CD4-positive, alpha-beta T cell (primary cell): ENCODE data around the gene YIF1A. TPM values are rescaled to one million over a fixed set of nuclear protein-coding genes. Genes with fewer than 3 reads are reported as not detected.
A peak's percentile ranks its signal among the peaks of the same experiment; 100 is the strongest.

Experiments
- ATAC-seq: fragments of 200-7000 bp; cut with Tn5 transposase; one replicate; pipeline ENCODE4 v1.10.0; 2022; ENCODE audit warnings: mild to moderate bottlenecking; ENCODE audit not compliant: poor library complexity
- CTCF ChIA-PET: fragments of 350-600 bp; sonication (Branson Sonifier 250); formaldehyde crosslinking; loops from one replicate; lab custom pipeline; 2021; ENCODE audit warnings: antibody characterized with exemption, inconsistent platforms; lab: Charles Lee
- POLR2A ChIA-PET: fragments of 350-600 bp; sonication (Branson Sonifier 250); formaldehyde crosslinking; loops from one replicate; lab custom pipeline; 2021; ENCODE audit warnings: antibody characterized with exemption, inconsistent platforms; lab: Charles Lee
- DNase-seq, 14 experiments: peaks; one replicate each; pipeline ENCODE4 v3.0.0-alpha.2; 2013 to 2020; ENCODE audit warnings: mixed read lengths in 2 of 14
- H3K27ac ChIP-seq, 2 donors: one replicate each; pipeline versions ENCODE4 v1.5.1 to v1.7.0; 2013; ENCODE audit warnings: low read length in 2 of 2, low read depth in 1 of 2, mild to moderate bottlenecking in 1 of 2
- H3K27me3 ChIP-seq, 2 experiments: 1 replicate in 1 of 2; 2 replicates in 1 of 2; pipeline versions ENCODE4 v1.6.1 to v1.7.0; 2013; ENCODE audit warnings: low read length in 2 of 2, control low read depth in 1 of 2, mild to moderate bottlenecking in 1 of 2, moderate library complexity in 1 of 2; ENCODE audit not compliant: insufficient read depth in 2 of 2, control insufficient read depth in 1 of 2
- H3K36me3 ChIP-seq: one replicate; pipeline ENCODE4 v1.6.1; 2013; ENCODE audit warnings: low read length, control low read depth; ENCODE audit not compliant: insufficient read depth
- H3K4me1 ChIP-seq: one replicate; pipeline ENCODE4 v1.6.1; 2013; ENCODE audit warnings: low read length, control low read depth; ENCODE audit not compliant: insufficient read depth
- H3K4me3 ChIP-seq: one replicate; pipeline ENCODE4 v1.5.1; 2013; ENCODE audit warnings: mild to moderate bottlenecking, low read length, moderate library complexity
- H3K9me3 ChIP-seq, 2 experiments: 1 replicate in 1 of 2; 2 replicates in 1 of 2; pipeline versions ENCODE4 v1.6.1 to v1.7.0; 2013; ENCODE audit warnings: low read length in 2 of 2, mild to moderate bottlenecking in 2 of 2, control low read depth in 1 of 2, moderate library complexity in 1 of 2; ENCODE audit not compliant: control insufficient read depth in 1 of 2, insufficient read depth in 1 of 2
- H3K27ac Mint-ChIP-seq: one replicate; pipeline ENCODE4 v1.8.0; 2020; ENCODE audit warnings: mixed read lengths
- H3K27me3 Mint-ChIP-seq: one replicate; pipeline ENCODE4 v1.8.0; 2021; ENCODE audit warnings: mixed read lengths
- H3K36me3 Mint-ChIP-seq: one replicate; pipeline ENCODE4 v1.8.0; 2021; ENCODE audit warnings: low read depth, mixed read lengths
- H3K4me1 Mint-ChIP-seq: one replicate; pipeline ENCODE4 v1.8.0; 2021; ENCODE audit warnings: low read depth, mixed read lengths
- H3K4me3 Mint-ChIP-seq: one replicate; pipeline ENCODE4 v1.8.0; 2020; ENCODE audit warnings: mild to moderate bottlenecking, mixed read lengths
- H3K9me3 Mint-ChIP-seq: one replicate; pipeline ENCODE4 v1.8.0; 2020; ENCODE audit warnings: mixed read lengths
- intact Hi-C, 2 experiments: fragments of 100-400 bp; cut with DNase I in 1 of 2; cut with micrococcal nuclease in 1 of 2; formaldehyde crosslinking; loops; one replicate each; pipeline versions ENCODE4 v1.15.1 to v1.9.0; 2023 to 2025; cut with DNase I, micrococcal nuclease
- total RNA-seq, 174 experiments: library from RNA in 2 of 174; stranded (reverse) in 2 of 174; gene quantifications; one replicate each; pipeline ENCODE4 v1.2.3 and lab custom pipeline; 2021 to 2026
- TF ChIP-seq, protein P1 (sequence below): fragments of 200-600 bp; IDR thresholded peaks from one replicate; pipeline ENCODE4 v1.8.0; 2022; ENCODE audit warnings: antibody characterized with exemption, mild to moderate bottlenecking

YIF1A gene
- total RNA-seq, 2 experiments from 2014 or later, result 17.4 to 21.1 TPM

- no peak for ATAC-seq
- H3K27me3 ChIP-seq, result no peaks in the 10 kb centered on the region
- Mint-ChIP-seq H3K36me3 (peaks cover 51% of the 10 kb centered on the region), H3K4me3 (peak overlapping the region; percentile 96), H3K4me1 (peaks cover 41% of the 10 kb centered on the region), H3K9me3 (no peaks in the 10 kb centered on the region), H3K27ac (peak overlapping the region; percentile 100), H3K27me3 (no peaks in the 10 kb centered on the region)
- TF ChIP-seq, protein P1, sequence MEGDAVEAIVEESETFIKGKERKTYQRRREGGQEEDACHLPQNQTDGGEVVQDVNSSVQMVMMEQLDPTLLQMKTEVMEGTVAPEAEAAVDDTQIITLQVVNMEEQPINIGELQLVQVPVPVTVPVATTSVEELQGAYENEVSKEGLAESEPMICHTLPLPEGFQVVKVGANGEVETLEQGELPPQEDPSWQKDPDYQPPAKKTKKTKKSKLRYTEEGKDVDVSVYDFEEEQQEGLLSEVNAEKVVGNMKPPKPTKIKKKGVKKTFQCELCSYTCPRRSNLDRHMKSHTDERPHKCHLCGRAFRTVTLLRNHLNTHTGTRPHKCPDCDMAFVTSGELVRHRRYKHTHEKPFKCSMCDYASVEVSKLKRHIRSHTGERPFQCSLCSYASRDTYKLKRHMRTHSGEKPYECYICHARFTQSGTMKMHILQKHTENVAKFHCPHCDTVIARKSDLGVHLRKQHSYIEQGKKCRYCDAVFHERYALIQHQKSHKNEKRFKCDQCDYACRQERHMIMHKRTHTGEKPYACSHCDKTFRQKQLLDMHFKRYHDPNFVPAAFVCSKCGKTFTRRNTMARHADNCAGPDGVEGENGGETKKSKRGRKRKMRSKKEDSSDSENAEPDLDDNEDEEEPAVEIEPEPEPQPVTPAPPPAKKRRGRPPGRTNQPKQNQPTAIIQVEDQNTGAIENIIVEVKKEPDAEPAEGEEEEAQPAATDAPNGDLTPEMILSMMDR, result no peak
- peak in 1 of 14 experiments; percentile 51 for DNase-seq
- intact Hi-C loops, result loop anchor here in 1 of 2 experiments (5.0 to 10.0 kb wide), 2 partner anchors 214 to 552 kb away; partner anchors contain the start of genes KAT5 and SF3B2
- peaks cover 41% of the 10 kb centered on the region for H3K4me1 ChIP-seq
- peaks cover 44% of the 10 kb centered on the region for H3K36me3 ChIP-seq
- POLR2A ChIA-PET, result interaction anchor here (0.8 kb wide), 1 partner anchor 60 kb away, joined by 3 read pairs; no protein-coding TSS in a partner anchor
- no peaks in the 10 kb centered on the region for H3K9me3 ChIP-seq
- H3K27ac ChIP-seq, result peak overlapping the region in 1 of 2 donors; percentile 55
- CTCF ChIA-PET, result interaction anchor here (5.6 kb wide), 1 partner anchor 15 kb away, joined by 36 read pairs; no protein-coding TSS in a partner anchor
- no peak overlapping the region for H3K4me3 ChIP-seq
Measured at GRCh38 chr11:66266378-66267038, 22.4 kb downstream of the YIF1A start.

GRCh38 chr11:66265531-66266377, 23.2 kb downstream of the YIF1A start:
- Histone ChIP-seq H3K36me3 (peaks cover 46% of the 10 kb centered on the region), H3K27ac (no peak overlapping the region), H3K27me3 (no peaks in the 10 kb centered on the region), H3K9me3 (no peaks in the 10 kb centered on the region), H3K4me3 (no peak overlapping the region), H3K4me1 (peaks cover 37% of the 10 kb centered on the region)
- ChIA-PET POLR2A (no interaction called here), CTCF (interaction anchor here (0.7 to 5.6 kb wide), 3 partner anchors 16 to 44 kb away, joined by 3 to 36 read pairs (median 4); no protein-coding TSS in a partner anchor)
- DNase-seq, result peak in 1 of 14 experiments; percentile 50
- Mint-ChIP-seq H3K27ac (no peak overlapping the region), H3K4me1 (peaks cover 38% of the 10 kb centered on the region), H3K36me3 (peaks cover 50% of the 10 kb centered on the region), H3K4me3 (no peak overlapping the region), H3K27me3 (no peaks in the 10 kb centered on the region), H3K9me3 (no peaks in the 10 kb centered on the region)
- ATAC-seq, result no peak
- TF ChIP-seq, protein P1, result no peak
- intact Hi-C loops, result loop anchor here in 1 of 2 experiments (5.0 to 10.0 kb wide), 2 partner anchors 213 to 551 kb away; partner anchors contain the start of genes KAT5 and SF3B2

GRCh38 chr11:66264914-66265313, 24.0 kb downstream of the YIF1A start:
- Mint-ChIP-seq H3K36me3 (peaks cover 50% of the 10 kb centered on the region), H3K4me1 (peaks cover 30% of the 10 kb centered on the region), H3K9me3 (no peaks in the 10 kb centered on the region), H3K4me3 (peak overlapping the region; percentile 62), H3K27ac (no peak overlapping the region), H3K27me3 (no peaks in the 10 kb centered on the region)
- ChIA-PET POLR2A (no interaction called here), CTCF (interaction anchor here (0.7 to 5.6 kb wide), 3 partner anchors 17 to 43 kb away, joined by 3 to 36 read pairs (median 4); no protein-coding TSS in a partner anchor)
- DNase-seq (peak in 4 of 14 experiments; percentile 31 to 69 (median 52)), ATAC-seq (no peak)
- peaks cover 47% of the 10 kb centered on the region for H3K36me3 ChIP-seq
- H3K4me3 ChIP-seq, result no peak overlapping the region
- H3K27ac ChIP-seq, result no peak overlapping the region
- peaks cover 28% of the 10 kb centered on the region for H3K4me1 ChIP-seq
- intact Hi-C loops, result loop anchor here in 1 of 2 experiments (5.0 to 10.0 kb wide), 2 partner anchors 213 to 550 kb away; partner anchors contain the start of genes KAT5 and SF3B2
- H3K27me3 ChIP-seq, result no peaks in the 10 kb centered on the region
- TF ChIP-seq, protein P1, result no peak
- no peaks in the 10 kb centered on the region for H3K9me3 ChIP-seq
